ENCODE measurements around the gene SPZ1. TPM values are rescaled to one million over a fixed set of nuclear protein-coding genes. Genes with fewer than 3 reads are reported as not detected.

Gene SPZ1
- total RNA-seq, 1 donor from 2014 or later: not detected

Other genes starting within 250 kb of the SPZ1 start
- 6.9 and 7.1 TPM in 2 replicates for gene SERINC5, start 64.0 kb upstream of the SPZ1 start, total RNA-seq
- gene ZFYVE16, start 88.1 kb downstream of the SPZ1 start, total RNA-seq: 15.6 and 26.9 TPM in 2 replicates
- gene FAM151B, start 168.1 kb downstream of the SPZ1 start, total RNA-seq: 0.06 and 0.51 TPM in 2 replicates

Measured in epithelial cell of proximal tubule (primary cell).